ENCODE results near the gene CACNA2D4.
A peak's percentile ranks its signal among the peaks of the same experiment; 100 is the strongest.

The CACNA2D4 gene

DNA sequence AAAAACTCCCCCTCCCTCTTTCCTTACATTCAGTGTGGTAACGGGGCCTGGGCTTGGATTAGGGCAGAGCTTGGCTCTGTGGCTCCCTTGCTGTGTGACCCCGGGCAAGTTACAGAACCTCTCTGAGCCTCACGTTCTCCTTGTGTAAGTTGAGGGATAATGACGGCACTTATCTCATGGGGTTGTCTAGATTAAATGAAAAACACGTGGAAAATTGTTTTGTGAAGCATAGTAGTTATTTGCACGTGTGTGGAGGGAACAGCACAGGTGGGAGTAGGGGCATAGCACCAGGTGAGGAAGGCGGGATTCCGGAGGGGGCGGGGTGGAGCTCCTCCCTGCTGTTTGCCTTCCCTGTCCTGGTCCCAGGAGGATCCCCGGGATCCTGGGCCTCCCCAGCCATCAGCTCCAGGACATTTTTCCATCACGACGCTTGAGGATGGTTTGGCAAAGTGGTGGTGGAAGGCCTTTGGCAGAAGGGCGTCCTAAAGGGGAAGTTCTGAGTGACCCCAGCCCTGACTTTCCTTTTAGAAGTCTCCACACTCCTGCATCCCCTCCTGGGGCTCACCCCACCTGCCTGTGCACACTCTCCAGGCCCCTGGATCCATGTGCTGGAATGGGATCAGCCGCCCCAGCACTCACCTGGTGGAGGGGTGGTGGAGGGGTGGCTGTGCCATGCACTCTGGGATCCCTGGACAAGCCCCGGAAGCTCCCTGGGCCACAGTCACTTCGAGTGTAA is 75.4 kb downstream of the CACNA2D4 start:
- no peak for DNase-seq

DNA sequence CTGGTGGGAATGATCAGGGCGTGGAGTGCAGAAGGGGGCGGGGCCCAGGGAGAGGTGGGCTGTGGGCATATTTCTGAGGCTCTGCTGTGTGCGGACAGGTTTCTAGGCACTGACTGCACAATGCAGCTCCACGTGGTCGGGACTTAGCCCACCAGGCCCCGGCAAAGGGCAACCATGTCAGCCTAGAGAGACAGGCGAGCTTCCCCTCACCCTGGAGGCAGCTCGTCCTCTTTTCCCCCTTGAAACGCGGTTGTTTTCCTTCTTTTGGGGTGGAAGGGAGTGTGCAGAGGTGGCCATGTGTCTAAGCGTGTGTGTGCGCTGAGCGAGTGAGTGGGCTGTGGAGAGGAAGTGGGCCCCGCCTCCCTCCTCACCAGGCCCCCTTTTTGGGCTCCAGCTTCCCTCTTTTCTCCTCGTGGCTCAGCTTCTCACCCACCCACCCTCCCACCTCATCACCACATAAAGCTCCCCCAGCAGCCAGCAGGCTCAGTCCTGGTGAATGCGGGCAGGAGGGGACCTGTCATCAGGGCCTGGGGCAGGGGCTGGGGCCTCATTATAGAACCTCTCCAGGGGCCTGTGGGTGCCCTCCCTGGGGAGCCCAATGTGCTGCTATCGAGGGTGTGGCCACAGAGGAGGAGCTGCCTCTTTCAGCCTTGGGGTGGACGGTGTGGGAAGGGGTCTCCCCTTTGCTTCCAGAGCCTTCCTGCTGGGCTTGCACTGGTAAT is 76.1 kb downstream of the CACNA2D4 start:
- peak in 1 of 2 experiments; percentile 21 for DNase-seq

DNA sequence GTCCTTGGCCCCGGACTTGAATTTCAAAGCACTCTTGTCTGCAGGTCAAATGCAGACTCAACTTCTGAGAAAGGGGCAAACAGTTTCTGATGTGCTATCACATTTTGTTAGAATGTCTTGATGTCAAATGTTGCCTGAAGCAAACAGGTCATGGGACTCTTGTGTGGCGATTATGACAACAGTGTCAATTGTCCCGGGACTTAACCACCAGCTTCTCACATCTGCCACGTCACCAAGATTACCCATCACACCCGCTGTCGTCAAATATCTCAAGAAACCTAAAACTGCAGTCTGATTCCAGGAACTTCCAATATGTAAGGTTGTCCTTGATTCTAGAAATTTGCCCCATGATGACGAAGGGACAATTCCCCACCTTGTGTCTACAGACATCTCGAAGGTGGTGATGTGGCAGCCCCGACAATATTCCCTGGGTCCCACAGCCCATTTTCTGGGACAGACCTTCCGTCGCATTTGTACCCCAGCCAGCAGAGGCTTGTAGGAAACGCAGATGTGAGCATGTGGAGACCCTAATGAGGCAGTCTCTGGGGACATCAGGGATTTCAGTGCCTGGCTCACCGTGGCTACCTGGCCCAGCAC is 76.8 kb downstream of the CACNA2D4 start:
- DNase-seq: no peak

DNA sequence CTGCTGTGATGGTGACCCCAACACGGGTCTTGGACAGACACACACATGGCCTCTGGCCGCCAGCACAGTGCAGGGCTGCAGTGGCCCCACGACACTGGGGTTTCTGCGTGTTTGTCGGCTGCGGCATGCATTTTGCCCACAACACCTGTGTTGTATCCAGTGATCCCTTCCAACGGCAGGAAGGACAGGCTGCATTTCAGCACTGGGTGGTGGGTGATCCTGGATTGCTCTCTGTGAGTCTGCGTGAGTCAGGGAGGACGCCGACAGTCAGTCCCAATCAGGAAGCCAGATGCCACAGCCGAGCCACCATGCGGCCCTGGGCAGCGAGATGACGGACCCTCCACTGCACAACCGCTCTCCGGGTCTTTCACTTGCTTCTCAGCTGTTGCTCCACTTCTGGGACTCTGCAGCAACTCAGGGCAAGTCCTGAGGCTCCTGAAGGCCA is 77.4 kb downstream of the CACNA2D4 start:
- no peak for DNase-seq

DNA sequence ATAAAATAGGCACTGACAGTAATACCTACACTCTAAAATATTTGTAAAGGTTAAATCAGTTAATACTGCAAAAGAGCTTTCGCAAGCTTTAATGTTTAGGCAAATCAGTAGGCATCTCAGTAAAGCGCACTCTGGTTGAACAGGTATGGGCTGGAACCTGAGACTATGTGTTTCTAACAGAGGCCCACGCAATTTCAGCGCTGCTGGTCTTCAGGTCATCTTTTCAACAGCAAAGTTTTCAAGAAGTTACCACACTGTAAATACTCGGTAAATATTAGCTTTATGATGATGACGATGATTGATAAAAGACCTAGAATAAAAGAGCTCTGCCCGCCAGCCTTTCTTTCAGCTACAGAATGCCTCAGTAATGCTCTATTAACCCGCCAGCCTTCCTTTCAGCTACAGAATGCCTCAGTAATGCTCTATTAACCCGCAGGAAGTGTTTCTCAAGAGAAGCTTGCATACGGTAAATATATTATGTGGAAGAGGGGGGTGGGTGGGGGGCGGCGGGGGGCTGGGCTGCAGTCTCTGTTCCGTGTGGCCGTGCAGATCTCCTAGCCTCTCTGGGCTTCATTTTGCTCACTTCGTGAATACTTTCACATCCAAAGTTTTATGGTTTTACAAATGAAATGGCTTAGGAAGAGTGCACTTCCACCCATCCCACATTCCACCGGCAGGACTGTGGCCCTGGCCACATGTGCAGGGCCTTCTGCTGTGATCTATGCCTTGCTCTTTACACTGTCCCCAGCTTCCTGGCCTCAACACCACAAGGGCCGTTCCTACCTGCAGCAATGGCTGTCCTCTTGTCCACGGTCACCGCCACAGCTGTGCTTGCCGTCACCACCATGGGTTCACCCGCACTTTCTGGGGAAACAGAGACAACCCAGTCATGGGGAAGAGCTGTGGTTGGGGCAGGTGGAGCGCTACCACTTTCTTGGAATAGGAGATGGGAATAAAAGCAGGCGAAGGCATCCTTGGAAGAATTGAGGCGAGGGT is 78.2 kb downstream of the CACNA2D4 start:
- peak in 1 of 2 experiments; percentile 43 for DNase-seq

DNA sequence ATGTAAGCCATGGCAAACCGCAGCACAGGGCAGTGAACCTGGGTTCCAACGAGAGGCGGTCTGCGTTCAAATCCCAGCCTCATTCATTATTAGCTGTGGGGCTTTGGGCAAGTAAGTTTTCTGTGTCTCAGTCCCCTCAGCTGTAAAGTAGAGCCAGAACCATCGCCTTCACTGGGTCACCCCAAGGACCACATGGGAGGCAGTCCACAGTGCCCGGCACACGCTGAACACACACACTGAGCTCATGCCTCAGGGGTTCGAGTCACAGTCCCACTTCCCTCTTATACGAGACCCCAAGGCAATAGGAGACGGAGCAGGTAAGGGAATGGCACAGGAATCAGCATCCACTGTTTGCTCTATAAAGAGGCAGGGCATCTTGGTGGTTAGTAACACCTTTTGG is 79.0 kb downstream of the CACNA2D4 start:
- DNase-seq: no peak

DNA sequence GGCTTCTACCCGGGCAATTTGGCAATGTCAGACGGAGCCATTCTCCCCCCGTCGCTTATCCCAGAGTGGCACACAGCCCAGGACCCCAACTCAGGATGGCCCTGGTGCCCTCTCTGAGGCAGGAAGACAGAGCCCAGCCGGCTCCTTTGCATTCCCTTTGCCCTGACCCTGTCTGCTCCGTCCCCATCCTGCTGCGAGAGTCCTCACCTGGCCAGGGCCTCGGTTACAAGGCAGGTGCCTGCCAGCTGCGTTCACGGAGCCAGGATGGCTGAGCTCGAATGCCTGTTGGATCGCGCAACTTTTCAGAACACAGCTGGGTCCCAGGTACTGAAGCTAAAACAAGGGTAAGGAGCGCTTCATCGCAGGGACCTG is 79.5 kb downstream of the CACNA2D4 start:
- DNase-seq: no peak

DNA sequence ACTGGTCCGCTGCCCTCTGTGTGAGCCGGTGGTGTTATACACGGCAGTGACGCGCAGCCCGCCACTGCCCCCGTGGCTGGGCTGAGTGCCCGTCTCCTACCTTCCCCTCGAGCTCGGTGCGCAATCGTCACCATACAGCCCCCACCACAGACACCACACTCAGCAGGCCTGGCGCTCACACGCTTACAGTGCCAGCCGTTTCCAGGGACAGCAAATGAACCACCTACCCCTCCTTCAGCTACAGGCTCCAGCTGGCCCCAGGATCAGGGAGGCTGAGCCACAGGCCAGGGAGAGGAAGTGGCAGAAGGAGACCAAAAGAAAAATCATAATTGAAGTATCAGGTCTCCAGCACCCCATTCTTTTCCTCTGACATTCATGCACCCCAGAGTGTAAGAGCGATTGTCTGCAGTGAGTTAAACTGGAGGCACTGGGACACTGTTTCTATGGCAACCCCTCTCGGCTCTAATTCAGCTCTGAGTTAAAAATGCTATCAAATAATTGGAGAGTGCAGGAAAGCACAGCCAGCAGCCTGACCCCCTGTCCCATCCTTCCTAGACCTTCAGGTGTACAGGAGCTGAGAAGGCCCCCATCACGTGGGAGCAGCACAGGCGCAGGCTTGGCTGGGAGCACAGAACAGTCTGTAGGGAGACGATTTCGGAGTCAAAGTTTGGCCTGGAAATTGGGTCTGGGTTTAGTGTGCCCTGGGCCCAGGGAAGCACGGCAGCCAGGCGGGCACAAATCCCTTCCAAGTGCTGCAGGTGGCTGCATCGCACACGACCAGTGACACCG is 80.1 kb downstream of the CACNA2D4 start:
- no peak for DNase-seq

DNA sequence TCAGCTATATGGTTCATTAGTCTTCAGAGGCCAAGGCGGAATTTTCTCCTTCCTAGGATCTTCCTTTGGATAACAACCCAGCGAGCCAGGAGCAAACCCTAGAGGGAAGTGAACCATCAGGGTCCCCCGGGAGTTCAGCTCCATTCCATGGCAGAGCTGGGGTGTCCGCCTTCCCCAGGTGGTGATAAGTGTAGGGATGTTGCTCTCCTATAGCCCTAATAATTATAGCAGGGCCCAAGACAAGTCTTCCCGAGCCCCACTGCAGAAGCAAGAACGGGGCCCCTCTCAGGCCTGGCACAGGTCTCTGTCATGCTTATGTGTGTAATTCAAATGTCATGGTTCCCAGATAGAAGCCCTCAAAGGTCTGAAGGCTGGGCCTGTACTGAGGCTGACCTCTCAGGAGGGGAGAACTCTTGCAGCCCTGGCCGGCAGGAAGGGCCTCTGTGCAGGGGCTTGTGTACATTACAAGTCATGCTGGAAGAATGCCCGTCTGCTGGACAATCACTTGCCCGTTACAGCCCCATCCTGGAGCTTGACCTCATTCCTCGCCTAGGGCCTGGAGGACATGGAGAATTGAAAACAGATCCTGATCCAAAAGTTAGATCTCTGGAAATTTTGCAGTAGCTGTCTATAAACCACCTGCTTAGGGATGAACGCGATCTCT is 80.8 kb downstream of the CACNA2D4 start:
- DNase-seq: no peak

DNA sequence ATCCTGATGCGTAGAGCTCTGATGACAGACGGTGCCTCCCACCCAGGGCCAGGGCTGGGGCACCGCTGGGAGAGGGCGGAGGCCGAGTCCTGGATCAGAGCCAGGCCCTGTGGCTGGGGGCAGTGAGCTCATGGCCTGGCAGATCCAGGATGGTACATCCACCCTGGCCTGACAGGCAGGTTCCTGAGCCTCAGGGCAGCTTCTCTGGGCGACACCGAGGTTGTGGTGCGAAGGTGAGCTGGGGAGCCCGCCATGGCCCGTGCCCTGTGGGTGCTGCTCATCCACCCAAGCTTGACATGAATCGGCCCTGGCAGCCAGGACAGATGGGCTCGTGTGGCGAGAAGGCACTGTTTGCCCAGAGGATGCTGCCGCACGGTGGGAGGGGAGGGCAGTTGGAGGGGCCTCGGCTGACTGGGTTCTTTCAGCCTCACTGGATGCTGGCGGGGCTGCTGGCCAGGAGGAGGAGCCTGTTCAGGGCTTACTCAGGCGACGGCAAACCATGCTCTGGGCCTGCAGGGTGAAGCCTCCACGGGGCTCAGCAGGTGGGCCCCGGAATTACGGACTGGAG is 81.5 kb downstream of the CACNA2D4 start:
- DNase-seq: no peak

DNA sequence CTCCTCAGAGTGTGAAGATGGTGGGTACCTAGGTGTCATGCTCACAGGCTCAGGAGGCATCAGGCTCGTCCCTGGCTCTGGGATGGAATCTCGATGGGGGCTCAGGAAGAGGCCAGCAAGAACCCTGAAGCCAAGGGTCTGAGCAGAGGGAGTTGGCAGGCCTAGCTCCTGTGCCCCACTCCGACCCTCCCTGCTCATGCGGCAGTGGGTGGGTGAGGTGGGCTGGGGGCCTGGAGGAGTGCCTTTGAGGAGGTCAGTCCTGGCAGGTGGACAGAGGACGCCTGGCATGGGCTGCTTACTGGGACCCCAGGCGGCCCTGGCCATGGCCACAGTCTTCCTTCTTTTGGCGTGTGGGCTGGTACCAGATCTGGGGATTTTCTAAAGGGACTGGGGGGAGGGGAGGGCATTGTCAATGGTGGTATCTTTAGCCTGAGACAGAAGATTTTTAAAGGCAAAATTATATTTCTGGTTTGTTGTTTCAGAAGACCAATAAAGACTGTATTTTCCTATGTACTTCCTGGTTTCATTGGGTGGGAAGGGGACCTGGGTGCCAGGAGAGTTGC is 82.1 kb downstream of the CACNA2D4 start:
- no peak for DNase-seq

DNA sequence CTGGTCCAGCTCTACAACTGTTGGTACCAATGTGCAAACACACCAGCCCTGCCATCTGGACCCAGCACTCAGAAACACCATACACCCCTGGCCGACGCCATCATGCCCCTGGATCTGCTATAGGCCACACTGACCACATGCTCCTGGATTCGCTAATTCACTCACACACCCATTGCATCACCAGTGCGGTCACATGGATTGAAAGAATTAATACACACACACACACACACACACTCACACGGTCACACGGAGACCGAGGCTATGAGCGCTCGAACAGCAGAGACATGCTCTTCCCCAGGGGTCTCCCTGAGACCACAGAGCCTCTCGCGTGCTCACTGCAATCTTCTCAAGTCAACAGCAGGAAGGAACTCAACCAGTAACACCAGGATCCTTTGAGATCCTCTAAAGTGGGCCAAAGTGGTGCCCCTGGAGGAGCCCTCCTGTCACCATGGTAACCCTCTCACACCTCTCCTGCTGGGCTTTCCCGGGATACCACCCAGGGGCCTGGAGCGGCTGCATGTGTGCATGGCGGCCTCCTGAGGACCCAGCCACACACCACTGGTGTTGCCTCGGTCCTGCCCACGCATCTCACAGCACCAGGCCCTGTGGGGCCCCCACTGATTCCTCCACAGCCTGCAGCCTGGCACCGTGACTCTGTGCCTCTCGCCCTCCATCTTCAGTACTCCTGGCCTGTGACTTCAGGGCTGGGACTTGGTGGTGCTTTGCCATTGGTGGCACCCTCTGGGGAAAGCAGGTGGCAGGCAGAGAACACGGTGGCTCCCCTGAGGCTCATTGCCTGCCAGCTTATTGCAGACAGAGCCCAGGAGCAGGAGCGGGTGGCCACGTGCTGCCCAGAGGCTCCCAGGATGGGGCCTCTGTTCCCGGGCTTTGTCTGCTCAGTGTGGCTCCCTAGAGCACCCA is 83.0 kb downstream of the CACNA2D4 start:
- peak in 1 of 2 experiments; percentile 22 for DNase-seq

DNA sequence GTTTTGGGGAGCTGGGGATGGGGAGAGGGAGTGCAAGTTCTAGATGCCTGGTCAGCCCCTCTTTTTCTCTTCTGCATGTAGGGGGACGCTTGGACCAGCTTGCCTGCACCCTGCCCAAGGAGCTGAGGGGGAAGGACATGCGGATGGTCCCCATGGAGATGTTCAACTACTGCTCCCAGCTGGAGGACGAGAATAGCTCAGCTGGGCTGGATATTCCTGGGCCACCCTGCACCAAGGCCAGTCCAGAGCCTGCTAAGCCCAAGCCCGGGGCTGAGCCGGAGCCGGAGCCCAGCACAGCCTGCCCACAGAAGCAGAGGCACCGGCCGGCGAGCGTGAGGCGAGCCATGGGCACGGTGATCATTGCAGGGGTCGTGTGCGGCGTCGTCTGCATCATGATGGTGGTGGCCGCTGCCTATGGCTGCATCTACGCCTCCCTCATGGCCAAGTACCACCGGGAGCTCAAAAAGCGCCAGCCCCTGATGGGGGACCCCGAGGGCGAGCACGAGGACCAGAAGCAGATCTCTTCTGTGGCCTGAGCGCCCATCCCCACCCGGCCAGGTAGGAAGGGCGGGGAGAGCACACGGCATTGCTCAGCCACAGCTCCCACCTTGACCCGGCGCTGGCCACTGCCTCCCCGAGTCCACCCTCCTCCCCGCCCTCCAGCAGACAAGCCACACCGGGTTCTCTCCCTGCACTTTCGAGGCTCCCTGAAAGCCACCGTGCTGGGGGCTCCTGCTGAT is 84.1 kb downstream of the CACNA2D4 start:
- DNase-seq: no peak

DNA sequence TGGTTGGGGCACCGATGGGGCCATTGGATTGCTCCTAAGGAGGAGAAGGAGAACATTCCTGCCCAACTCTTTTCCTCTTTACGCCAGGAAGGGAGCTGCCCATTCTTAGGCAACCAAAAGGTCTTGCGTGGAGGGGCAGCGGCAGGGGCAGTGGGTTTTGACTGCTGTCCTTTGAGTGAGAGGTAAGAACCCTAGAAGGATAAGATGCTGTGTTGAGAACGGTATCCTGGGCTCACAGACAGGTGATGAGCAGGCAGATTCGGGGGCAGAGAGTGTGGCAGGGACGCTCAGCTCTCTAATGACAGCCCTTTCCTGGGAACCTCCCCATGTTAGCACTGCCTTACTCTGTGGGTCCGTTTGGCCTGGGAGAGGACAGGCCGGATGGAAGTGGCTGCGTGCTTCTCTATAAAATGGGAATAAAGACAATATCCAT is 84.8 kb downstream of the CACNA2D4 start:
- no peak for DNase-seq

DNA sequence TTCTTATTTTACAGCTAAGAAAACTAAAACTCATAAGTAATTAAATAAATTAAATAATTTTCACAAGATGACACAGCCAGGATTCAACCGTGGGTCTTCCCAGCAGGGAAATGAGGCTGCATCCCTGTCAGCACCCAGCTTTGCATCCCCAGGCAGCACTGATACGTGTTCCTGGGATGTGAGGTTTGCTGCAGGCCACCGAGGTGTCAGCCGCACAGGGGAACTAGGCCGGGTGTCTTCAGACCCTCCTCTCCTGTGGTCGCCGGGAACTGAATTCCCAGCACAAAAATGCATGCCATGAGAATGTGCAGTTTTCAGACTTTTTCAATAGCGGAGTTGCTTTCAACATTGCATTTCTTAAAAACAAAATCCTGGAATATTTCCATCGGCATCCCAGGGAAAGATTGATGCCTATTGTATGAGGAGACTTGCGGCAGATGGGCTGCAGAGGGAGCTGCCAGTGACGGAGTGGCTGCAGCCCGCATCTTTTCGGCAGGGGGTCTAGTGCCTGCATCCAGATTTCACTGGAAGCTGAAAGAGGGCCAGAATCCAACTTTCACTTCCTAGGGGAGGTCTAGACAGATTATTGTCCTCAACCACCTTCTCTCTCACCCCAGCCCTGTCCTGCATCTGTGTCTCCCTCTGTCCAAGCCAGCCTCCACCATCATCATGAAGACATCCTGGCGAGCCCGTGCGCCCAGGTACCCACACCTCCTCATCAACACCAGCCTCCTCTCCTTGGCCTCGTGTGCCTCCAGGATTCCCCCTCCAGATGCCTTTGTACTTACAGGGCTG is 85.5 kb downstream of the CACNA2D4 start:
- no peak for DNase-seq

DNA sequence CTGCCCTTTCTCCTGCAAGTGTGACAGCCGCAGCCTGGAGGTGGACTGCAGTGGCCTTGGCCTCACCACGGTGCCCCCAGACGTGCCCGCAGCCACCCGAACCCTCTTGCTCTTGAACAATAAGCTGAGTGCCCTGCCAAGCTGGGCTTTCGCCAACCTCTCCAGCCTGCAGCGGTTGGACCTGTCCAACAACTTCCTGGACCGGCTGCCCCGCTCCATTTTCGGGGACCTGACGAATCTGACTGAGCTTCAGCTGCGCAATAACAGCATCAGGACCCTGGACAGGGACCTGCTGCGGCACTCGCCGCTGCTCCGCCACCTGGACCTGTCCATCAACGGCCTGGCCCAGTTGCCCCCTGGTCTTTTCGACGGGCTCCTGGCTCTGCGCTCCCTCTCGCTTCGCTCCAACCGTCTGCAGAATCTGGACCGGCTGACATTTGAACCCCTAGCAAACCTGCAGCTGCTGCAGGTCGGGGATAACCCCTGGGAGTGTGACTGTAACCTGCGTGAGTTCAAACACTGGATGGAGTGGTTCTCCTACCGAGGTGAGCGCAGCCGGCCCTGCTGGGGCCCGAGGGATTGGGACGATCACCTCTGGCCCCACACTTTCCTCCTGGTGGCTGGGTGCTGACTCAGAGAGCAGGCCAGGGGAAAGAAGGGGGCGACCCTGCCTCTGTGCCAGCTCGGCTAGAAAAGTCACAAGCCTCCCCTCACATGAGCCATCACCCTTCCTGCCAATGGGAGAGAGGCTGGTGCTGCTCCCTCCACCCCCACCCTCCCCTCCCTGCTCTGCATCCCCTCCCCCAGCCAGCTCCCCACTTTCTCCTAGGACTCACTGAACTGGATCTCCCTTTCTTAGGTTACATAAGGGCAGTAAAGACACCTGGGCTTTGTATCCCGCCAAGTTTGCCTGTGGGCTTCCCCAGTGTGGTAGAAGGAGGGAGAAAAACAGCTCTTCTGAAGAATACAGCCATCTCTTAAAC is 87.2 kb downstream of the CACNA2D4 start:
- DNase-seq: no peak

DNA sequence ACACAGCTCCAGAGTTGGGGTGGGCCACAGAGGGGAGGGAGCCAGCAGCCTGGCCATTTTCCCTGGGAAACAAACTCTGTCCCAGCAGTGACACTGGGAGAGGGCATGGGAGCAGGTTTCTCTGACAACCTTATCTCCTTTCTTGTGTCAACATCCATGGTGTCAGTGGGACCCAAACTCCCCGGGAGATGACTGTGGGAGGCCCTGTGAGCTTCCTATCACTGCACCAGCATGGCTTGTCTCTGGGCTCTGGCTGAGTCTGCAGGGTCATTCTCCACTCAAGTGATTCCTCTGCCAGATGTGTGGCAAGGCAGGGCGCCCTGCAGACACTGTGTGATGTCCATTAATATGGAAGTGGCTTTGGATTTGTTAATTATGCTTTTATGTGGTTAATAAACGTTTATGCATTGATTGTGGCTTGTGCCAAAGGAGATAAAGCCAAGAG is 88.0 kb downstream of the CACNA2D4 start:
- no peak for DNase-seq
